ENCODE data around the gene WDR26.

WDR26 gene

DNA sequence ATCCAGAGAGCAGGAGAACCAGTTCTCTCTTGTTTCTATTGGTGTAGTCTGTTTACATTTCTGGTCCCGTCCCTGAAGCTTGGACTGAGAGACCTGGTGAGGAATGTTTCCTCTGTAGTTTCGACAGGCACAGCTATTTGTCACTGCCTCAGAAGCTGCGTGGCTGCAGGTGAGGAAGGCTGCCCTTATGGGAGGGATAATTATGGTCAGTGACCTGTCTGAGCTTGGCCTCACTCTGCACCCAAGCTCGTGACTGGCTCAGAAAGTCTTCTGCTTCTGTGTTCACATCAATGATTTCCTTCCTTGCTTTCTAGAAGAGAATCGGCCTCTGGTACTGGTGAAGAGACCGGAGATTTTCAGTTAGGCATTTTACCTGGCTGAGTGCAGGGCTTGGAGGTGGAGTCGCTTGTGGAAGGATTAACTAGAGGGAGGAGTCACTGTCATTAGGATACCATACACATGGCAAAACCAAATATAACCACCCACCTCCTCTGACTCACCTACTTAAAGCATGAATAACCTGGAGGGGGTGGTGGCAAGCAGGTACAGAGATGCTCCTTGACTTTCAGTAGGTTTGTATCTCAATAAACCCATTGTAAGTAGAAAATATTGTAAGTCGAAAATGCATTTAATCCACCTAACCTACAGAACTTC, 19.9 kb upstream of the WDR26 start:
- no peak for TF ChIP-seq EZH2phosphoT487 (IDR thresholded peaks at IDR 0.05; ENCODE audit: borderline replicate concordance, low read length)
- TF ChIP-seq, protein P1, sequence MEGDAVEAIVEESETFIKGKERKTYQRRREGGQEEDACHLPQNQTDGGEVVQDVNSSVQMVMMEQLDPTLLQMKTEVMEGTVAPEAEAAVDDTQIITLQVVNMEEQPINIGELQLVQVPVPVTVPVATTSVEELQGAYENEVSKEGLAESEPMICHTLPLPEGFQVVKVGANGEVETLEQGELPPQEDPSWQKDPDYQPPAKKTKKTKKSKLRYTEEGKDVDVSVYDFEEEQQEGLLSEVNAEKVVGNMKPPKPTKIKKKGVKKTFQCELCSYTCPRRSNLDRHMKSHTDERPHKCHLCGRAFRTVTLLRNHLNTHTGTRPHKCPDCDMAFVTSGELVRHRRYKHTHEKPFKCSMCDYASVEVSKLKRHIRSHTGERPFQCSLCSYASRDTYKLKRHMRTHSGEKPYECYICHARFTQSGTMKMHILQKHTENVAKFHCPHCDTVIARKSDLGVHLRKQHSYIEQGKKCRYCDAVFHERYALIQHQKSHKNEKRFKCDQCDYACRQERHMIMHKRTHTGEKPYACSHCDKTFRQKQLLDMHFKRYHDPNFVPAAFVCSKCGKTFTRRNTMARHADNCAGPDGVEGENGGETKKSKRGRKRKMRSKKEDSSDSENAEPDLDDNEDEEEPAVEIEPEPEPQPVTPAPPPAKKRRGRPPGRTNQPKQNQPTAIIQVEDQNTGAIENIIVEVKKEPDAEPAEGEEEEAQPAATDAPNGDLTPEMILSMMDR (IDR thresholded peaks at IDR 0.05; ENCODE audit: low read depth, low read length, poor library complexity, severe bottlenecking), result no peak
- H3K79me2 ChIP-seq (ENCODE audit: control insufficient read depth, low read length), result no peaks in the 10 kb centered on the region
- H3K4me1 ChIP-seq (ENCODE audit: control insufficient read depth, low read length), result peaks cover 7% of the 10 kb centered on the region
- no peaks in the 10 kb centered on the region for H3K9me2 ChIP-seq (replicated peaks; ENCODE audit: control insufficient read depth, low read length)
- H4K20me1 ChIP-seq (ENCODE audit: control insufficient read depth, insufficient read depth, low read depth, low read length), result 0 out of 2 replicates have a peak, but pooled peaks cover 2% of the 10 kb centered on the region
- no peaks in the 10 kb centered on the region for H3K9me3 ChIP-seq (ENCODE audit: control insufficient read depth, insufficient read depth, low read length)
- H3F3A ChIP-seq (ENCODE audit: control insufficient read depth, insufficient read depth), result no peaks in the 10 kb centered on the region
- no peaks in the 10 kb centered on the region for H3K27me3 ChIP-seq (ENCODE audit: control insufficient read depth, low read length)
- no peaks in the 10 kb centered on the region; the same call in 1 of the 2 replicates for H3K36me3 ChIP-seq (ENCODE audit: control insufficient read depth, low read length)
- H3K27ac ChIP-seq (ENCODE audit: low read depth, low read length), result no peak overlapping the region
- no peak overlapping the region for H3K4me3 ChIP-seq (ENCODE audit: low read length)
- H3K4me2 ChIP-seq (ENCODE audit: low read length), result no peak overlapping the region

DNA sequence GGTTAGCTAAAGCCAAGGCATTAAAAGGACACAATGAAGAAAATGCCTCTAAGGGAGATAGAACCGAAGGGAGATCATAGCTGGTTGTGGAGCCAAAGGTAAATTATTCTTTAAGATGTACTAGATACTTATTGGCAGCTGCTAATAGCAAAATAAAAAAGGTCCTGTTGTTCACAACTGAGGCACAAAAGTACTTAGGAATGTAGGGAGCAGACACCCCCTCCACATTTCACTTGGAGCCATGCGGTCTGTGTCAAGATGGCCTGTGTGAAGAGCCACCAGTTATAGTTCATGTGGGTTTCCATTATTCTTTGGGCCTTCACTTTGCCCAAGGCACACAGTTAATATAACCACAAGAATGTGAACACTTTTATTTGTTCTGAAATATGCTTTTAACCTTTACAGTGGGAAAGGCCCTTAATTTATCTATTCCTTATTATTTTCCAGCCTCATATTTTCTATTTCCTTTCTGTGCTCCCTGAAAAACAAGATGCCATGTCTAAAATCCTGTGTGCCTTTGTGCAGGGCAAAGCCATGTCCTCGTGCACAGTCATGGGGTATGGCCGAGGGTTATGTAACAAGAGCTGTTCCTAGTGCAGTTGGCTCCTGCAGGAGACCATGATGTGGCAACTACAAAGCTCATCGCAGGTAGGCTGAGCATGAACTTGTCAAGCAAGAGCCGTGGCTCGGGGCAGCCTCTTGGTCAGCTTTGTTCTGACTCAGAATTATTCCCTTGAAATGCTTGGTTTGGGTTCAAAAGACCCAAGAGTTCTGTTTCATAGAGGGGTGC, 16.2 kb upstream of the WDR26 start:
- no peaks in the 10 kb centered on the region for H3K9me3 ChIP-seq (ENCODE audit: control insufficient read depth, insufficient read depth, low read length)
- no peak overlapping the region for H3K27ac ChIP-seq (ENCODE audit: low read depth, low read length)
- no peaks in the 10 kb centered on the region for H3K9me2 ChIP-seq (replicated peaks; ENCODE audit: control insufficient read depth, low read length)
- H3K27me3 ChIP-seq (ENCODE audit: control insufficient read depth, low read length), result no peaks in the 10 kb centered on the region
- H3K4me3 ChIP-seq (ENCODE audit: low read length), result no peak overlapping the region
- H3F3A ChIP-seq (ENCODE audit: control insufficient read depth, insufficient read depth), result no peaks in the 10 kb centered on the region
- H3K36me3 ChIP-seq (ENCODE audit: control insufficient read depth, low read length), result no peaks in the 10 kb centered on the region; the same call in 1 of the 2 replicates
- no peak overlapping the region for H3K4me2 ChIP-seq (ENCODE audit: low read length)
- no peaks in the 10 kb centered on the region for H3K4me1 ChIP-seq (ENCODE audit: control insufficient read depth, low read length)
- no peaks in the 10 kb centered on the region for H4K20me1 ChIP-seq (ENCODE audit: control insufficient read depth, insufficient read depth, low read depth, low read length)
- no peaks in the 10 kb centered on the region for H3K79me2 ChIP-seq (ENCODE audit: control insufficient read depth, low read length)
- TF ChIP-seq EZH2phosphoT487 (IDR thresholded peaks at IDR 0.05; ENCODE audit: borderline replicate concordance, low read length), result no peak
- TF ChIP-seq, protein P1 (IDR thresholded peaks at IDR 0.05; ENCODE audit: low read depth, low read length, poor library complexity, severe bottlenecking), result no peak

DNA sequence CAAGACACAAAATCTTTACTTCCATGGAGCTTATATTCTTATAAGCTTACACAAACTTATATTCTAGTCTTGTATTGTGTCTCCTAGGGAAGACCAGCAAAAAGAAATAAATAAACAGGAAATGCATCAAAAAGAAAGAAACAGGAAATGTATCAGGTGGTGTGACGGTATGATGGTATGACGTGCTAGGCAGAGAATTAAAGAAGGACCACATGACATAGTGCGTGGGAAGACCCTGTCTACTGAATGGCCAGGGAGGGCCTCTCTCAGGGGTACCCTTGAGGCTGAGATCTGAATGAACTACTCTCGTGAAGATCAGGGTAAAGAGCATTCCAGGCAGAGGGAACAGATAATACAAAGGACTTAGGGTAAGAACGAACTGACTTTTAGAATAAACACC, 15.6 kb upstream of the WDR26 start:
- no peaks in the 10 kb centered on the region for H3K9me3 ChIP-seq (ENCODE audit: control insufficient read depth, insufficient read depth, low read length)
- no peaks in the 10 kb centered on the region for H3K4me1 ChIP-seq (ENCODE audit: control insufficient read depth, low read length)
- no peaks in the 10 kb centered on the region; the same call in 1 of the 2 replicates for H3K36me3 ChIP-seq (ENCODE audit: control insufficient read depth, low read length)
- no peaks in the 10 kb centered on the region for H3F3A ChIP-seq (ENCODE audit: control insufficient read depth, insufficient read depth)
- TF ChIP-seq EZH2phosphoT487 (IDR thresholded peaks at IDR 0.05; ENCODE audit: borderline replicate concordance, low read length), result no peak
- TF ChIP-seq, protein P1 (IDR thresholded peaks at IDR 0.05; ENCODE audit: low read depth, low read length, poor library complexity, severe bottlenecking), result no peak
- H3K79me2 ChIP-seq (ENCODE audit: control insufficient read depth, low read length), result no peaks in the 10 kb centered on the region
- H4K20me1 ChIP-seq (ENCODE audit: control insufficient read depth, insufficient read depth, low read depth, low read length), result no peaks in the 10 kb centered on the region
- H3K27ac ChIP-seq (ENCODE audit: low read depth, low read length), result no peak overlapping the region
- H3K27me3 ChIP-seq (ENCODE audit: control insufficient read depth, low read length), result no peaks in the 10 kb centered on the region
- H3K4me3 ChIP-seq (ENCODE audit: low read length), result no peak overlapping the region
- no peak overlapping the region for H3K4me2 ChIP-seq (ENCODE audit: low read length)
- no peaks in the 10 kb centered on the region for H3K9me2 ChIP-seq (replicated peaks; ENCODE audit: control insufficient read depth, low read length)
